Lung (tissue), 12 donors: ENCODE data around the gene AGRP. TPM values are rescaled to one million over a fixed set of nuclear protein-coding genes. Genes with fewer than 3 reads are reported as not detected.

Source experiments
- ATAC-seq: fragments of 200-7000 bp; cut with Tn5 transposase; one replicate; pipeline ENCODE4 v1.9.1; 2020; ENCODE audit warnings: moderate number of reproducible peaks; ENCODE audit not compliant: insufficient read depth, low FRiP score
- DNase-seq, 3 donors: peaks; one replicate each; pipeline ENCODE4 v3.0.0-alpha.2; 2013 to 2017
- H3K27ac ChIP-seq, 2 donors: one replicate each; pipeline ENCODE4 v1.5.1; 2013; ENCODE audit warnings: mild to moderate bottlenecking in 2 of 2, moderate library complexity in 2 of 2, control low read depth in 1 of 2, inconsistent platforms in 1 of 2, low read depth in 1 of 2, low read length in 1 of 2
- H3K27me3 ChIP-seq, 3 donors: one replicate each; pipeline ENCODE4 v1.5.1; 2013; ENCODE audit warnings: low read length in 2 of 3; ENCODE audit not compliant: control insufficient read depth in 3 of 3, insufficient read depth in 3 of 3
- H3K36me3 ChIP-seq, 4 donors: one replicate each; pipeline ENCODE4 v1.5.1; 2013; ENCODE audit warnings: low read length in 4 of 4, mild to moderate bottlenecking in 1 of 4, moderate library complexity in 1 of 4; ENCODE audit not compliant: control insufficient read depth in 4 of 4, insufficient read depth in 4 of 4
- H3K4me1 ChIP-seq, 5 donors: one replicate each; pipeline ENCODE4 v1.5.1; 2013; ENCODE audit warnings: low read length in 5 of 5, mild to moderate bottlenecking in 2 of 5, moderate library complexity in 1 of 5; ENCODE audit not compliant: control insufficient read depth in 5 of 5, insufficient read depth in 5 of 5
- H3K4me3 ChIP-seq: one replicate; pipeline ENCODE4 v1.5.1; 2013; ENCODE audit warnings: mild to moderate bottlenecking, control low read depth, moderate library complexity
- H3K9ac ChIP-seq, 2 donors: one replicate each; pipeline ENCODE4 v1.5.1; 2013; ENCODE audit warnings: low read length in 2 of 2, control low read depth in 1 of 2; ENCODE audit not compliant: insufficient read depth in 1 of 2
- H3K9me3 ChIP-seq, 4 donors: one replicate each; pipeline ENCODE4 v1.5.1; 2013; ENCODE audit warnings: low read length in 3 of 4, mild to moderate bottlenecking in 1 of 4, moderate library complexity in 1 of 4; ENCODE audit not compliant: control insufficient read depth in 4 of 4, insufficient read depth in 3 of 4
- CTCF ChIP-seq: IDR thresholded peaks from 2 replicates; pipeline ENCODE4 v1.5.1; 2012; ENCODE audit warnings: mild to moderate bottlenecking; ENCODE audit errors: control extremely low read depth, extremely low read depth
- whole genome bisulfite sequencing, 2 donors: extraction: QIAGEN DNeasy Blood & Tissue Kit; methylation state at CpG; one replicate each; pipeline ENCODE4 v1.1.7; 2013; 5-methylcytosine and 5-hydroxymethylcytosine counted together
- polyA plus RNA-seq, 2 donors: library from polyadenylated mRNA; stranded (reverse); fragments of 200-250 nt; gene quantifications; one replicate each; pipeline ENCODE4 v1.2.1, GENCODE V29; 2013
- total RNA-seq, 2 donors: library from RNA; depleted of rRNA in 1 of 2; stranded (reverse); fragments of >200 nt in 1 of 2; gene quantifications; one replicate each; pipeline ENCODE4 v1.2.1, GENCODE V29; 2014 to 2021
- donor health status: control.
- donor health status: control.
- donor health status: Bipolar disorder and iron deficiency.
- donor health status: healthy.
- donor health status: DM: yes; HTN: yes; CAD: no.

AGRP gene
- total and polyA plus RNA-seq, 4 donors = 0.97 to 8.3 (median 1.4) TPM; not detected in 1

- H3K9me3 ChIP-seq = no peaks in the 10 kb centered on the region
- no peak for TF ChIP-seq CTCF
- no peak overlapping the region for H3K4me3 ChIP-seq
- 92 to 95% methylated on average over 6 of the region's 6 CpGs for WGBS, 2 donors
- ATAC-seq (no peak), DNase-seq (no peak)
- no peaks in the 10 kb centered on the region for H3K27me3 ChIP-seq
- no peaks in the 10 kb centered on the region for H3K36me3 ChIP-seq
- H3K4me1 ChIP-seq = peaks cover 3 to 22% (median 5%) of the 10 kb centered on the region in 5 donors
- H3K27ac ChIP-seq = no peak overlapping the region
- H3K9ac ChIP-seq = no peak overlapping the region
These were observed 11.5 kb downstream of the AGRP start for GRCh38 chr16:67471758-67472384.

- peak overlapping the region in 1 of 2 donors; percentile 6 for H3K27ac ChIP-seq
- no peak for TF ChIP-seq CTCF
- no peak overlapping the region for H3K4me3 ChIP-seq
- no peaks in the 10 kb centered on the region for H3K27me3 ChIP-seq
- no peak overlapping the region for H3K9ac ChIP-seq
- ATAC-seq = no peak
- H3K4me1 ChIP-seq = peaks cover 4 to 26% (median 10%) of the 10 kb centered on the region in 5 donors
- H3K36me3 ChIP-seq = no peaks in the 10 kb centered on the region
- no peaks in the 10 kb centered on the region for H3K9me3 ChIP-seq
- WGBS, 2 donors = 36 to 61% methylated on average over 7 of the region's 7 CpGs
- DNase-seq = peak; percentile 69 to 74 (median 74)
These were observed 13.0 kb downstream of the AGRP start for GRCh38 chr16:67470359-67470758.

GRCh38 chr16:67468731-67469130 is 14.6 kb downstream of the AGRP start:
- TF ChIP-seq CTCF = no peak
- ATAC-seq (no peak), DNase-seq (no peak)
- 70 to 74% methylated on average over 5 of the region's 5 CpGs for WGBS, 2 donors
- no peak overlapping the region for H3K27ac ChIP-seq
- no peak overlapping the region for H3K9ac ChIP-seq
- no peak overlapping the region for H3K4me3 ChIP-seq
- H3K36me3 ChIP-seq = no peaks in the 10 kb centered on the region
- H3K9me3 ChIP-seq = no peaks in the 10 kb centered on the region
- peaks cover 4 to 25% (median 7%) of the 10 kb centered on the region in 5 donors for H3K4me1 ChIP-seq
- no peaks in the 10 kb centered on the region for H3K27me3 ChIP-seq

- H3K36me3 ChIP-seq = peaks cover 0 to 1% (median 0%) of the 10 kb centered on the region in 4 donors
- H3K4me1 ChIP-seq = peaks cover 4 to 32% (median 7%) of the 10 kb centered on the region in 5 donors
- no peaks in the 10 kb centered on the region for H3K9me3 ChIP-seq
- DNase-seq = no peak
- no peak overlapping the region for H3K27ac ChIP-seq
- TF ChIP-seq CTCF = no peak
- no peak overlapping the region for H3K4me3 ChIP-seq
- no peak overlapping the region for H3K9ac ChIP-seq
- no peak for ATAC-seq
- H3K27me3 ChIP-seq = no peaks in the 10 kb centered on the region
- 81 to 86% methylated on average over 6 of the region's 6 CpGs for WGBS, 2 donors
These were observed 16.8 kb downstream of the AGRP start for GRCh38 chr16:67466581-67466980.
